NOMO-1 (cell line): ENCODE data around the gene FIGLA.

Experiments
- DNase-seq, 2 experiments: peaks; one replicate each; lab custom pipeline; 2025; ENCODE audit not compliant: unreplicated experiment in 2 of 2; lab: John Stamatoyannopoulos, UW

FIGLA gene

GRCh38 chr2:70790136-70790828 is at the start of gene FIGLA:
Gene FIGLA (minus strand): TSS chr2:70790643. CDS start chr2:70790638, 5 bp downstream.
- no peak for DNase-seq

GRCh38 chr2:70837980-70838925 is 47.8 kb upstream of the FIGLA start:
- DNase-seq, result no peak

- DNase-seq, result no peak
These were observed 45.2 kb upstream of the FIGLA start, which contains the start of gene CD207 for GRCh38 chr2:70835643-70836042. Gene CD207 (minus strand): TSS chr2:70835816. CDS start chr2:70835776, 40 bp downstream.

GRCh38 chr2:70834881-70835280 is 44.4 kb upstream of the FIGLA start:
- no peak for DNase-seq

GRCh38 chr2:70834106-70834505 is 43.7 kb upstream of the FIGLA start:
- no peak for DNase-seq

- no peak for DNase-seq
These were observed 42.8 kb upstream of the FIGLA start for GRCh38 chr2:70833246-70833645.

GRCh38 chr2:70832386-70832785 is 41.9 kb upstream of the FIGLA start:
- DNase-seq, result peak in 1 of 2 experiments; percentile 29

- no peak for DNase-seq
These were observed 41.4 kb upstream of the FIGLA start for GRCh38 chr2:70831861-70832260.

- no peak for DNase-seq
These were observed 39.9 kb upstream of the FIGLA start for GRCh38 chr2:70830366-70830765.

GRCh38 chr2:70829916-70830315 is 39.5 kb upstream of the FIGLA start:
- no peak for DNase-seq

- DNase-seq, result no peak
These were observed 38.7 kb upstream of the FIGLA start for GRCh38 chr2:70828914-70829824.

- DNase-seq, result no peak
These were observed 37.7 kb upstream of the FIGLA start for GRCh38 chr2:70828115-70828514.

- no peak for DNase-seq
These were observed 36.9 kb upstream of the FIGLA start for GRCh38 chr2:70827388-70827787.

GRCh38 chr2:70826696-70827350 is 36.4 kb upstream of the FIGLA start:
- peak in 1 of 2 experiments; percentile 24 for DNase-seq

GRCh38 chr2:70823249-70823648 is 32.8 kb upstream of the FIGLA start:
- DNase-seq, result no peak

- DNase-seq, result no peak
These were observed 32.4 kb upstream of the FIGLA start for GRCh38 chr2:70822843-70823242.

GRCh38 chr2:70820499-70820898 is 30.1 kb upstream of the FIGLA start, which contains the start of gene CLEC4F:
Gene CLEC4F (minus strand): TSS chr2:70820599. CDS start chr2:70820523, 76 bp downstream.
- no peak for DNase-seq

GRCh38 chr2:70817284-70817954 is 27.0 kb upstream of the FIGLA start:
- peak in 1 of 2 experiments; percentile 31 for DNase-seq

GRCh38 chr2:70816726-70817125 is 26.3 kb upstream of the FIGLA start:
- no peak for DNase-seq
